Measurements from ENCODE around the gene COX8A. TPM values are rescaled to one million over a fixed set of nuclear protein-coding genes. Genes with fewer than 3 reads are reported as not detected.

Gene COX8A
- total RNA-seq, 1 donor from 2014 or later: 1,107 TPM

GRCh38 chr11:64013141-64013896, 38.9 kb downstream of the COX8A start:
- intact Hi-C loops (cut with micrococcal nuclease): no loop called here
- DNase-seq (no peak), ATAC-seq (no peak)

- DNase-seq: no peak
- intact Hi-C loops (cut with micrococcal nuclease): no loop called here
- no peak for ATAC-seq
These were observed 39.9 kb downstream of the COX8A start for GRCh38 chr11:64014356-64014755.

GRCh38 chr11:64015510-64015909, 41.1 kb downstream of the COX8A start:
- intact Hi-C loops (cut with micrococcal nuclease): no loop called here
- ATAC-seq: no peak
- no peak for DNase-seq

GRCh38 chr11:64015935-64016845, 41.8 kb downstream of the COX8A start:
- ATAC-seq (no peak), DNase-seq (no peak)
- intact Hi-C loops (cut with micrococcal nuclease): no loop called here

- ATAC-seq: no peak
- DNase-seq: no peak
- intact Hi-C loops (cut with micrococcal nuclease): no loop called here
These were observed 43.5 kb downstream of the COX8A start for GRCh38 chr11:64017945-64018224.

GRCh38 chr11:64018310-64018709, 43.9 kb downstream of the COX8A start:
- intact Hi-C loops (cut with micrococcal nuclease): no loop called here
- ATAC-seq: peak; percentile 17
- DNase-seq: no peak

GRCh38 chr11:64019106-64020037, 45.0 kb downstream of the COX8A start:
- intact Hi-C loops (cut with micrococcal nuclease): no loop called here
- ATAC-seq (peak; percentile 72), DNase-seq (peak; percentile 79)

- ATAC-seq (no peak), DNase-seq (no peak)
- intact Hi-C loops (cut with micrococcal nuclease): no loop called here
These were observed 46.7 kb downstream of the COX8A start for GRCh38 chr11:64020976-64021756.

- intact Hi-C loops (cut with micrococcal nuclease): no loop called here
- peak; percentile 62 for DNase-seq
- ATAC-seq: peak; percentile 51
These were observed 47.3 kb downstream of the COX8A start for GRCh38 chr11:64021757-64022093.

- ATAC-seq (no peak), DNase-seq (no peak)
- intact Hi-C loops (cut with micrococcal nuclease): no loop called here
These were observed 47.8 kb downstream of the COX8A start for GRCh38 chr11:64022125-64022784.

GRCh38 chr11:64023712-64024710, 49.6 kb downstream of the COX8A start:
- ATAC-seq (peak; percentile 6), DNase-seq (peak; percentile 55)
- intact Hi-C loops (cut with micrococcal nuclease): no loop called here

- ATAC-seq (no peak), DNase-seq (no peak)
- intact Hi-C loops (cut with micrococcal nuclease): no loop called here
These were observed 50.8 kb downstream of the COX8A start for GRCh38 chr11:64025205-64025604.

Other genes starting within 250 kb of the COX8A start
- gene ZFTA, start 205.8 kb upstream of the COX8A start, total RNA-seq: 16.4 TPM
- 13.1 TPM for gene SPINDOC, start 161.2 kb upstream of the COX8A start, total RNA-seq
- gene MARK2, start 135.5 kb upstream of the COX8A start, total RNA-seq: 49.4 TPM
- gene RCOR2, start 57.5 kb upstream of the COX8A start, total RNA-seq: 14.5 TPM
- 26.5 TPM for gene NAA40, start 35.6 kb upstream of the COX8A start, total RNA-seq
- gene OTUB1, start 11.8 kb downstream of the COX8A start, total RNA-seq: 54.4 TPM
- 0.45 TPM for gene FLRT1, start 61.3 kb downstream of the COX8A start, total RNA-seq
- 139 TPM for gene MACROD1, start 191.5 kb downstream of the COX8A start, total RNA-seq
- gene STIP1, start 211.6 kb downstream of the COX8A start, total RNA-seq: 127 TPM
- 6.9 TPM for gene FERMT3, start 232.1 kb downstream of the COX8A start, total RNA-seq

All from left ventricle myocardium superior (tissue), 1 donor.